ENCODE results near the gene PCP4L1.
"Not testable (repeated sequence)": the region's sequence is repeated elsewhere in the genome, so short reads cannot be mapped to it uniquely, and the experiment has no call there.

The PCP4L1 gene

GRCh38 chr1:161229896-161230295 lies 28.6 kb upstream of the PCP4L1 start:
- DNase-seq, result no peak

- no peak for DNase-seq
Observed at GRCh38 chr1:161230762-161231161, 27.8 kb upstream of the PCP4L1 start.

DNA sequence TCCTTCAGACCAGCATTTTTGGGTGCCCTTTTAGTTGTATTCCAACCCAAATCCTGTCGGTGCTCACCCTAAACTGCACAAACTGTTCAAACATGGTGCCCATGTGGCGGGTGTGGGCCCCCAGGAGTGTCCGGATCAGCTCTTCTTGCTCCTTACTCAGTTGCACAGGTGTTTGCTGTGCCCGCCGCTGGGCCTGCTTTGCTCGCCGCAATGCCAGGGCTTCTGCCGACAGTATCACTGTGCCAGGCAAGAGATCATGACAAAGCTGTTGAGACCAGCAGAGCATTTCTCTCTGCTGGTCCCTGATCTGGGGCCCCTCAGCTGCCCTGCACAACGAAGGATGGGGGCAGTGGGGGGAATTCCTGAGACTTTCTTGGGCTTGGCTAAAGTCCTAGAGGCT lies 25.4 kb upstream of the PCP4L1 start:
- DNase-seq, result no peak

- no peak for DNase-seq
Observed at GRCh38 chr1:161235957-161236775, 22.4 kb upstream of the PCP4L1 start.

- DNase-seq, result no peak
Observed at GRCh38 chr1:161238039-161238473, 20.5 kb upstream of the PCP4L1 start, which contains the start of gene NR1I3. Gene NR1I3 (minus strand): TSS chr1:161238203. CDS start chr1:161236565, 1,638 bp downstream.

- DNase-seq, result no peak
Observed at GRCh38 chr1:161241682-161242081, 16.9 kb upstream of the PCP4L1 start.

GRCh38 chr1:161242313-161242712 lies 16.2 kb upstream of the PCP4L1 start:
- no peak for DNase-seq

GRCh38 chr1:161244888-161245287 lies 13.7 kb upstream of the PCP4L1 start:
- DNase-seq, result no peak

DNA sequence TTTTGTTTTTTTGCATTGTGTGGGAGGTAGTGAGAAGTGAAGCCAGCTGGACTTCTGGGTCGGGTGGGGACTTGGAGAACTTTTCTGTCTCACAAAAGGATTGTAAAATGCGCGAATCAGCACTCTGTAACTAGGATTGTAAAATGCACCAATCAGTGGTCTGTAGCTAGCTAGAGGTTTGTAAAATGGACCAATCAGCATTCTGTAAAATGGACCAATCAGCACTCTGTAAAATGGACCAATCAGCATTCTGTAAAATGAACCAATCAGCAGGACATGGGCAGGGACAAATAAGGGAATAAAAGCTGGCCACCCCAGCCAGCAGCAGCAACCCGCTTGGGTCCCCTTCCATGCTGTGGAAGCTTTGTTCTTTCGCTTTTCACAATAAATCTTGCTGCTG lies 8.4 kb upstream of the PCP4L1 start:
- not testable (repeated sequence) for DNase-seq

GRCh38 chr1:161250829-161251228 lies 7.7 kb upstream of the PCP4L1 start:
- no peak for DNase-seq

- DNase-seq, result no peak
Observed at GRCh38 chr1:161251579-161251978, 7.0 kb upstream of the PCP4L1 start.

- not testable (repeated sequence) for DNase-seq
Observed at GRCh38 chr1:161255302-161255701, 3.2 kb upstream of the PCP4L1 start.

GRCh38 chr1:161255955-161256520 lies 2.5 kb upstream of the PCP4L1 start:
- not testable (repeated sequence) for DNase-seq

DNA sequence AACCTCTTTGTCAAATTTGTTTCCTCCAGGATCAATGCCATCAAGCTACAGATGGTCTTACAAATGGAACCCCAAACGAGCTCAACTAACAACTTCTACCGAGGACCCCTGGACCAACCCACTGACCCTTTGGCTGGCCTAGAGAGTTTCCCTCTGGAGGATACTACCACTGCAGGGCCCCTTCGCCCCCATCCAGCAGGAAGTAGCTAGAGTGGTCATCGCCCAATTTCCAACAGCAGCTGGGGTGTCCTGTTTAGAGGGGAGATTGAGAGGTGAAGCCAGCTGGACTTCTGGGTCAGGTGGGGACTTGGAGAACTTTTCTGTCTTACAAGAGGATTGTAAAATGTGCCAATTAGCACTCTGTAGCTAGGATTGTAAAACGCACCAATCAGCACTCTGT lies 1.4 kb upstream of the PCP4L1 start:
- DNase-seq, result not testable (repeated sequence)

DNA sequence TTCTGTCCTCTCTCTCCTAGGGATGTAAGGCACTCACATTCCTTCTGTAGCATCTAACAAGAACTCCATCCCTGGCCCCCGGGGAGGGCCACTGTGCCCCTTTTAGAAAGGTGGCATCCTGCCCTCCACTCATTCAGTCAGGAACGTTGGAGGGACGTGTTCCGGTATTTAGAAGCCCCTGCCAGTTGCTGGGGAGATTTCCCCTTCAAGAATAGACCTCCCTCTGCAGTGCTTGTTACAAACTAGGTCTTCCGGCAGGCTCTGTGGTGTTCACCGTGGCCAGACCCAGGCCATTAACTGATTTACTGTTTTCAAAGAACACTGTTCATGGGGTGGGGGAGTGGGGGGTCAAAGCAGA lies 779 bp downstream of the PCP4L1 start:
- no peak for DNase-seq

- DNase-seq, result no peak
Observed at GRCh38 chr1:161259765-161260164, 1.2 kb downstream of the PCP4L1 start.

- no peak for DNase-seq
Observed at GRCh38 chr1:161260376-161261260, 2.1 kb downstream of the PCP4L1 start.

- no peak for DNase-seq
Observed at GRCh38 chr1:161261261-161262235, 3.0 kb downstream of the PCP4L1 start.

GRCh38 chr1:161265305-161265704 lies 6.8 kb downstream of the PCP4L1 start:
- no peak for DNase-seq

- DNase-seq, result no peak
Observed at GRCh38 chr1:161266202-161266601, 7.7 kb downstream of the PCP4L1 start.

DNA sequence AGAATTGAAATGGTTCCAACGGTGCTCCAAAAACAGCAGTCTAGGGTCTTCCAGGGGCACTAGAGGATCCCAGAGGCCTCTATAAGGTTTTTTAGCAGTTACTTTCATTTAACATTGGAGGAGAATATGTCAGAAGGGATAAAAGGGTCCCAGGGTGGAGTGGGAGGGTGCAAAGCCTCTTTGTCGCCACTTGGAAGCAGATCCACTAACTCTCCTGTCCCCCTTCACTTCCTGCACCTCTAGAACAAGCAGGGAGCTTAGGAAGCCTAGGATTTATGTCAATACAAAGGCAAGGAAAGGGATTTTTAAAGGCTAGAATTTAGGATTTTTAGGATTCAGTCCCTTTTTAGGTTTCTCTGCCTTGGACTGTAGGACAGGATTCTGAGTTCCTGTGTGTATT lies 8.3 kb downstream of the PCP4L1 start:
- DNase-seq, result no peak

- DNase-seq, result no peak
Observed at GRCh38 chr1:161267321-161267720, 8.8 kb downstream of the PCP4L1 start.
